ENCODE results near the gene LINC00305.

LINC00305 gene

GRCh38 chr18:64099244-64099643, 49.6 kb downstream of the LINC00305 start:
- no peak for DNase-seq (ENCODE audit: low spot score)
- no peak for TF ChIP-seq CTCF (IDR thresholded peaks at IDR 0.05; ENCODE audit: extremely low read depth, missing control alignments)

- no peak for TF ChIP-seq CTCF (IDR thresholded peaks at IDR 0.05; ENCODE audit: extremely low read depth, missing control alignments)
- DNase-seq (ENCODE audit: low spot score): no peak
Measured at GRCh38 chr18:64097497-64097896, 51.4 kb downstream of the LINC00305 start.

GRCh38 chr18:64095056-64095455, 53.8 kb downstream of the LINC00305 start:
- TF ChIP-seq CTCF (IDR thresholded peaks at IDR 0.05; ENCODE audit: extremely low read depth, missing control alignments): no peak
- no peak for DNase-seq (ENCODE audit: low spot score)

- no peak for DNase-seq (ENCODE audit: low spot score)
Measured at GRCh38 chr18:64094210-64094609, 54.7 kb downstream of the LINC00305 start.

GRCh38 chr18:64091526-64091925, 57.4 kb downstream of the LINC00305 start:
- no peak for TF ChIP-seq CTCF (IDR thresholded peaks at IDR 0.05; ENCODE audit: extremely low read depth, missing control alignments)
- DNase-seq (ENCODE audit: low spot score): no peak

More at GRCh38 chr18:64094210-64094609, 54.7 kb downstream of the LINC00305 start:
- no peak for TF ChIP-seq CTCF (IDR thresholded peaks at IDR 0.05; ENCODE audit: extremely low read depth, missing control alignments)

- no peak for TF ChIP-seq CTCF (IDR thresholded peaks at IDR 0.05; ENCODE audit: extremely low read depth, missing control alignments)
- DNase-seq (ENCODE audit: low spot score): no peak
Measured at GRCh38 chr18:64090876-64091275, 58.0 kb downstream of the LINC00305 start.

- no peak for DNase-seq (ENCODE audit: low spot score)
- TF ChIP-seq CTCF (IDR thresholded peaks at IDR 0.05; ENCODE audit: extremely low read depth, missing control alignments): no peak
Measured at GRCh38 chr18:64083916-64084315, 65.0 kb downstream of the LINC00305 start.
